Gastroesophageal sphincter (tissue), 3 donors: ENCODE data around the gene BANP.

ENCODE experiments used
- EP300 ChIP-seq: sonication (generic); formaldehyde crosslinking; IDR thresholded peaks from one replicate; pipeline ENCODE4 v1.6.1; 2017; ENCODE audit warnings: antibody characterized with exemption, mild to moderate bottlenecking
- TF ChIP-seq, protein P1 (sequence below), 4 experiments: fragments of 200-600 bp in 2 of 4; fragments of 450-650 bp in 2 of 4; sonication (generic) in 1 of 4; IDR thresholded peaks; one replicate each; pipeline ENCODE4 v1.5.1; 2017 to 2019; ENCODE audit warnings: antibody characterized with exemption in 4 of 4, mild to moderate bottlenecking in 2 of 4, moderate library complexity in 2 of 4

DNA sequence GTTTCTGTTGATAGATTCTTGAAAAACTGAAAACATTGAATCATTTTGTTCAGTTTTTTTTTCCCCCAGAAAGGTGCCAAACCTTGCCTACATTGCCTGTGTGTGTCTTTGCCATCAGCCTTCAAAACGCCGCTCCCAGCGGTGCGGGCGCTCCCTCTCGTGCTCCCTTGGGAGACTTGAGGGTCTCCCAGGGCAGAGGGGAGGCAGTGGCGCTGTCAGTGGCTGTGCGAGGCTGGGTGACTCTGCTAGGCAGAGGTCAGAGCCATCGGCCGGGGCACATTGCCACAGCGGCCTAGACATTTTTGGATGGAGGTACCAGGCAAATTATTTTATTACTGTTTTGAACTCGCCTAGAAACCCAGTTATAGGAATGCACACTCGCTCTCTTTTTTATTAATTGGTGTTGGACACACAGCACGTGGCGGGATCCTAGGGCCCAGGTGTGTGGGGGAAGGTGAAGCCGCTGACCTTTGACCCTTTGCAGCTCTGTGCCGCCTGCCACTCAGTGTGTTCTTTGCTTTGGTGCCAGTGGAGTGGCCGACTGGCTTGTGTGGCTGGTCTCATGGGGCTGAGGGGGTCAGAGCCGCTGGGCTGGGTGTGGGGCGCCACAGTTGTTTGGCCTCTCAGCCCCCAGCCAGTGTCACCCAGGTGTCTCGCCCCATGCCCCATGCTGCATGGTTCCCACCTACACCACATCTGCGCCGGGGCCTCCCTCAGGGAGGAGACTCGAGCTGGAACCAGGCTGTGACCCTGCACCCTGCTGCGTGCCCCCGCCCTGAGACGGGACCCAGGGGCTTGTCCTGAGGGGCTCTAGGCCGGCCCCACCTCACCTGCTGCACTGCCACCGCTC, 115.7 kb downstream of the BANP start:
- TF ChIP-seq, protein P1, sequence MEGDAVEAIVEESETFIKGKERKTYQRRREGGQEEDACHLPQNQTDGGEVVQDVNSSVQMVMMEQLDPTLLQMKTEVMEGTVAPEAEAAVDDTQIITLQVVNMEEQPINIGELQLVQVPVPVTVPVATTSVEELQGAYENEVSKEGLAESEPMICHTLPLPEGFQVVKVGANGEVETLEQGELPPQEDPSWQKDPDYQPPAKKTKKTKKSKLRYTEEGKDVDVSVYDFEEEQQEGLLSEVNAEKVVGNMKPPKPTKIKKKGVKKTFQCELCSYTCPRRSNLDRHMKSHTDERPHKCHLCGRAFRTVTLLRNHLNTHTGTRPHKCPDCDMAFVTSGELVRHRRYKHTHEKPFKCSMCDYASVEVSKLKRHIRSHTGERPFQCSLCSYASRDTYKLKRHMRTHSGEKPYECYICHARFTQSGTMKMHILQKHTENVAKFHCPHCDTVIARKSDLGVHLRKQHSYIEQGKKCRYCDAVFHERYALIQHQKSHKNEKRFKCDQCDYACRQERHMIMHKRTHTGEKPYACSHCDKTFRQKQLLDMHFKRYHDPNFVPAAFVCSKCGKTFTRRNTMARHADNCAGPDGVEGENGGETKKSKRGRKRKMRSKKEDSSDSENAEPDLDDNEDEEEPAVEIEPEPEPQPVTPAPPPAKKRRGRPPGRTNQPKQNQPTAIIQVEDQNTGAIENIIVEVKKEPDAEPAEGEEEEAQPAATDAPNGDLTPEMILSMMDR (IDR thresholded peaks at IDR 0.05), result no peak
- TF ChIP-seq EP300, result no peak
